Activated CD4-positive, alpha-beta T cell treated with anti-CD3 and anti-CD28 coated beads, Interleukin-2, Interleukin-6, amounts not matched to agents 100 ng/mL and 50 ng/mL, durations not matched to agents 16 hours and 8 hours (primary cell): Measurements from ENCODE around the gene GLIS1.
A peak's percentile ranks its signal among the peaks of the same experiment; 100 is the strongest.

Experiments
- DNase-seq: peaks from one replicate; pipeline ENCODE4 v3.0.0-alpha.2; 2020

GLIS1 gene

DNA sequence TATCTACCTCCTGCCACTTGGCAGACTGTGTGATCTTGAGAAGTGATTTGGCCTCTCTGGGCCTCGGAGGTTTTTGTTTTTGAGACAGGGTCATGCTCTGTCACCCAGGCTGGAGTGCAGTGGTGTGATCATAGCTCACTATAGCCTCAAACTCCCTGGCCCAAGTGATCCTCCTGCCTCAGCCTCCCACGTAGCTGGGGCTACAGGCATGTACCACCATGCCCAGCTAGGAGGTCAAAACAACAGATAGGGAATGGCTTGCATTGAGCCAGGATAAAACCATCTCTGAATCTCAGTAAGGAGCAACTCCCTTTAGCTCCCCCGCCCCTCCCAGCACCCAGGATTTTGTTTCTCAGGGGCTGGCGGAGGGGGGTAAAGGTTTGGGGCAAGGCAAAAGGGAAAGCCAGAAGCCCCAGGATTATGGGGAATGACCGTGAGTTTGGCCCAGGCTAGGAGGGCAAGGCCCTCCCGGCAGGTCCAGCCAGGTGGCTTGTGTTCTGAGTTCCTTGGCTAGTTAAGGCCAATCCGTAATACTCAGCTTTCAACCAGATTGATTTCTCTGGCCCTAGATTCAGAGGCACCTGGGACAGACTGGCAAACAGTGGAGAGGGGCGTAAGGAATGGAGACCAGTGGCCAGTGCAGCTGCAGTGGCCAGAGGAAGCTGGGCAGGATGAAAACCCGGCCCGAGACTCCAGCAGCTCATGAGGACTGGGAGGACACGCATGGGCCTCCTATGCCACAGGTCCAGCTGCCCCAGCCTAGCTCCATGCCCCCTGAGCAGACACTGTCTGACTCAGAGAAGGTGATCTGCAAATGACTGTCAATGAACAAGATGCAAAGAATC, 149.7 kb downstream of the GLIS1 start:
- DNase-seq: no peak

DNA sequence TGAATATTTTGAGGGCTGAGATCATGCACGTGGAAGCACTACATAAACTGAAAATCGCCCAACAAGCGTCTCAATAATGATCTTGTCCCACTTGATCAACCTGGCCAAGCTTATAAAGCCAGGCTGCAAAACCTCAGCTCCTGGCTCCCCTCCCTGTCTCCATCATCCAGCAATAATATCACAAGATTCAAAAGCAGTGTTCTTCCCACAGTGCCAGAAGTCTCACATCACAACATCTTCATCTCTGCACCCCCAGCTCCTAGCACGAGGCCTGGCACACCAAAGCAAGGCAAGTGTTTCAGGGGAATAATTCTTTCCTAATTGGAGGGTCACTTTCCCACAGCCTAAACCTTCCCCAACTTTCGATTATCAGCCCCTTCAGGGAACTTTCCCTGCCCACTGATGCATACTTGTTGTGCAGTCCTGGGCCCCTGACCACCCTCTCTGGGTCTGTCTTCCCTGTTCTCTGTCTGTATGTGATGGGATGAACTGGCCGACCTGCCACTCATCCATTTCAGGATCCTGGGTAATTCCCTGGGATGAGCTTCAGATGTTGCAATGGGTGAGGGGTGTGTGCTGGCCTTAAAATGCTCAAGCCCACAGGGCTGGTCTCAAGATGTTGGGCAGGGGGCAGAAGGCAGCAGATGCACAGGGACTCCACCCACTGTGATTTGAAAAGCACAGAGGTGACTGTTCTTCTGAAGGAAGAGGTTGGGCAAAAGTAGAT, 150.7 kb downstream of the GLIS1 start:
- DNase-seq: no peak

GRCh38 chr1:53587252-53587988, 151.5 kb downstream of the GLIS1 start:
- no peak for DNase-seq

- no peak for DNase-seq
These were observed 152.2 kb downstream of the GLIS1 start for GRCh38 chr1:53586765-53587164.

DNA sequence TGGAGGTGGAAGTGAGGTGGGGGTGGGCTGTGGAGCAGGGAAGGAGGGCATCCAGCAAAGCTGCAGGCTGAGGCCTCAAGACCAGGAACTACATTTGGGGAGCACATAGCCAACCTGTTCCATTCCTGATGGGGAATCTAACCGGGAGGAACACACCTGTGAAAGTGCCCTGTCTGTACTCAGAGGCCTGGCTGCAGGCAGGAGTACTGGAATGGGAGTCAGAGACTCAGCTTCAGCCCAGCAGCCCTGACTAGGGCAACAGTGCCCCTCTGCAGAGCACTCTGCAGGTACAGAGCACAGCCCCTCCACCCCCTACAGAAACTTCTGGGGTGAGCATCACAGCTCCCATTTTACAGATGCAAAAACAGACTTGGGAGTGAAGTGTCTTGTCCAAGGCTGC, 153.4 kb downstream of the GLIS1 start:
- DNase-seq: no peak

GRCh38 chr1:53585129-53585528, 153.8 kb downstream of the GLIS1 start:
- peak; percentile 63 for DNase-seq

GRCh38 chr1:53584777-53585107, 154.2 kb downstream of the GLIS1 start:
- no peak for DNase-seq

DNA sequence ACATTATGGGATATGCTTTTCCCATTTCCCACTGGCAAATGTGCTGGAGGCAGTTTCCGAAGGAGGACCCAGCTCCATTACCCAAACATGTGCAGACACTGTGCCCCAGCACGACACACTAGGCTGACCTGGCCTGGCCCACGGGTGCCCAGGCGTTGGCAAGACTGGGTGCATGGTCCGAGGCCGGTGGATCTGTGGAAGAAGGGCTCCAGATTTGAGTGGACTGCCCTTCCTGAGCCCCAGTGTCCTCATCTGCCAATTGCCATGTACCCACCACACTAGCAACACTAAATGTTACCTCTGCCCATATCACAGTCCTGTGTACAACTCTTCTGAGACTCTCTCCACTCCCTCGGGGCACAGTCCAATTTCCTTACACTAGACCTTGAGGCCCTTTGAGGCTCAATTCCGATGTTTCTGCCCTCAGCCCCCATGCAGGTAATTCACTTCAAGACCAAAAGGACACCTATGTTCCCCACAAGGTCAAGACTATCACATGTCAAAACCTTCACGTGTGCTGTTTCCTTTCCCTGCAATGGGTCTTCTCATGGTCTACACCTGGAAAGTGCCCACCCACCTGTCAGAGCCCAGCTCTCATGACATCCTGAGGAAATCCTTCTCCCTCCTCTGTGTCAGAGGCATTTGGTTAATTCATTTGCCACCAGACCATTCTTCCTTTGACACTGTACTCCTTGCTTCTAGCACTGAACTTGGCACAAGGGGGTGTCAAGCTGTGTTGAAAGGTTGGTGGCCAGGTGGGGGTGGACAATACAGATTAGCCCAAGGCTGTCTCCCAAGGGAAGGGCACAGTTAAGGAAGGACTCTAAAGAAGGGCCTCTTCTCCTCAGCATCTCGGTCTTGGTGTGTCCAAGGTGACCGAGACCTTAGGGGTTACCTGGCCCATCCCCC, 154.8 kb downstream of the GLIS1 start:
- DNase-seq: no peak

DNA sequence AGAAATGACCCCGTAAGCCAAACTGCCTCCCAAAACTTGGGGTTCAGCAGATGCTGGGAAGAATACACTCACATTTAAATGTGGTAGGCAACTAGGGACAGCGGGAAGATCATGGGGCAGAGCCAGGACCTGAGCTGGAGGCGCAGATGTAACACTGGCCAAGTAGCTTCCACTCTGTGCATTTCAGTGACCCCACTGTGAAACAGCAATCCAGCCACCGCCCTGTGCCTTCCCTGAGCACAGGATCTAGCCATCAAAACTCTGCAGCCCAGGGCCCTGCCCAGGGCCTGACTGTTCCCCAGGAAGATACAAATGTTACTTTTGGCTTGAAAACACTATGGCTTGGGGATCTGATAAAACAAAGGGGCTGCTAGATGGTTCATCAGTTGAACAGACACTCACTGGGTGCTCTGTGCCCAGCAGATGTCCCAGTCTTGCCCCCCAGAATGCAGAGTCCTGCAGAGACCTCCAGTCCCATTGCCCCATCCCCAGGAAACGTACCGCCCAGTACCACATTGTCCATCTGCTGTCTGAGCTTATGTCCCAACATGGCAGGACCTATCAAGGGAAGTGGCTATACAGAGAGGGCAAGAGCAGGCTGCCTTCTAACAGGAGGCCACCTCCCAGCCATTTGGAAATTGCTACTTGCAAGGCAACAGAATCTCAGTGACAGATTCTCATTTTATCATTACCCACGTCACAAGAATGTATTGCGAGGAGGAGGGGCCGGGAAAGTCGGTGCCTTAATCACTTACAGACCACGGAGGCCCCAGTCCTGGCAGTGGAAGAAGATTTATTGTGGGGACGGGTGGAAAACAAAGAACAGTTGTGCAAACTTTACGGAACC, 155.7 kb downstream of the GLIS1 start:
- DNase-seq: no peak

GRCh38 chr1:53582211-53583020, 156.5 kb downstream of the GLIS1 start:
- no peak for DNase-seq

- DNase-seq: no peak
These were observed 157.5 kb downstream of the GLIS1 start for GRCh38 chr1:53581476-53581875.

DNA sequence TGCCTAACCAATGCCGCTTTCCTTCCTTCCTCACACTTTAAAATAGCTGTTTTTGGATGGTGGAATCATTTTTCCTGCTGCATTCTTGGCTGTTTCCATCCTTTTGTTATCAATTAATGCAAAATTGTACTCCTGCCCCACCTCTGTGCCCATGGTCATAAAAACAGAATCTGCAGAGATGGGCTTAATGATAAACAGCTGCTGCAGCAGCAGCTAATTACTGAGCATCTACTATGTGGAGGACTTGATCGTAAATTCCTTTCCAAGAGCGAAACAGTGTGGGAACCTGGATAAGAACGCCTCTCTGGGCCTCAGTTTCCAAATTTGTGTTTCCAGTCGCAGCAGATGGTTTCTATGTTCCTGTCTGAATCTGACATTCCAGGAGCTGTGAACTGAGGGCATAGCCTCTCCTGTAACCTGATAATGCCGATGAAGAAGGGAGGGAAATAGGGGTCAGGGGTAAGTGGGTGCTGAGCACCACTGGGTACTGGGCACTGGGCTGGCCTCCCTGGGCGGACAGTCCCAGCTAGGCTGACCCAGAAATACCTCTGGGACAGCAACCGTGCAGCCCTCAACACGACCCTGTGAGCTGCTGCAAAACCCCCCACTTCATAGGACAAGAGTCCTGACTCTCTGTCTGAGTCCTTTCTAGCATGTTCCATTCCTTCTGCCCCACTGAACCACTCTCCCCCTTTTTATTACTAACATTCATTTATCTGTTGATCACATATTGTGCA, 158.1 kb downstream of the GLIS1 start:
- no peak for DNase-seq

- DNase-seq: no peak
These were observed 159.0 kb downstream of the GLIS1 start for GRCh38 chr1:53580009-53580400.

GRCh38 chr1:53579221-53580008, 159.5 kb downstream of the GLIS1 start:
- DNase-seq: no peak

- no peak for DNase-seq
These were observed 160.6 kb downstream of the GLIS1 start for GRCh38 chr1:53578358-53578757.

- DNase-seq: no peak
These were observed 161.2 kb downstream of the GLIS1 start for GRCh38 chr1:53577761-53578100.

DNA sequence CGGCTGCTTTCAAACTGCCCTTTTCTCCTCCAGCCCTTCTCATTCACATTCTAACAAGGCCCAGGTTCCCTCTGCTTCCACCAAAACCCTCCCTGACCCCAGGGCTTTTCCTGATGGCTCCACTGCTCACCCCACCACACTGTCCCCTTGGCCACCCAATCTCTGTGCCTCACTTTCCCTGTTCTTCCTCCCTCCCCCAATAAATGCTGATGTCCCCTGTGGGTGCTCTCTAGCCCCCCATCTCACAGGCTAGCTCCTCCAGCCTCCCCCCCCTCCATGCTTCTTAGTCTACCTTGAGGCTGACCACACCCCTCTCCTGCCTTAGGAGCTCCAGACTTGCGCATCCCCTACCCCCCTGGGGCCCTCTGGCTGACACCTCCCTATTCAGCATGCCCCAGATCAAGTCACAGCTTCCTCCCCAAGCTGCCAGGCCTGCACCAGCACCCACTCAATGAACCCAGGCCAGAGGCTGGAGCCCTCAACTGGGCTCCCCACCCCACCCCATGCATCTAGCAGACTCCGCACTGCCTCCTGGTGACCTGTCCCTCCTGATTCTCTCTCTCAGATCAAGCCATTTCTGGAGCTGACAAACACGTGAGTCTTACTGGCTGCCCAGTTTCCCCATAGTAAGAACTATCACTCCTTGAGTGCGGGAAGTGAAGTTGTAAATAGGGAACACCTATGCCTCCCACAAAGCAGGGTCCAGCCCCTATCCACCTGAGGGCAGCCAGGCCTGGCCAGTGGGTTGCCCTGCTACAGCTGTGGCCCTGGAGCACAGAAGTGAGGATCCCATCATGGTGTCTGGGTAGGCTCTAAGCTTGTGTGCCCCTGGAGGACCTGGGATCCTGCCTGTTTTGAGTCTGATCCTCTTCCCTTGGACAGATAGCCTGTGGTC, 161.9 kb downstream of the GLIS1 start:
- DNase-seq: no peak

GRCh38 chr1:53576381-53576801, 162.6 kb downstream of the GLIS1 start:
- DNase-seq: no peak
